Chondrocyte (in vitro differentiated cells): ENCODE results near the gene RNF181. TPM values are rescaled to one million over a fixed set of nuclear protein-coding genes. Genes with fewer than 3 reads are reported as not detected.
"Not testable (repeated sequence)": the region's sequence is repeated elsewhere in the genome, so short reads cannot be mapped to it uniquely, and the experiment has no call there.

Source experiments
- DNase-seq: peaks from one replicate; pipeline ENCODE4 v3.0.0; 2021; ENCODE audit warnings: mixed read lengths, low spot score
- H3K27ac Mint-ChIP-seq: one replicate; pipeline ENCODE4 v1.8.0; 2021; ENCODE audit warnings: mild to moderate bottlenecking, moderate library complexity, mixed read lengths; ENCODE audit not compliant: unreplicated experiment
- H3K27me3 Mint-ChIP-seq: 2 replicates; pipeline ENCODE4 v1.8.0; 2021; ENCODE audit warnings: low read depth, mixed read lengths
- H3K36me3 Mint-ChIP-seq: 2 replicates; pipeline ENCODE4 v1.8.0; 2021; ENCODE audit warnings: low read depth, mixed read lengths
- H3K4me1 Mint-ChIP-seq: 2 replicates; pipeline ENCODE4 v1.8.0; 2021; ENCODE audit warnings: low read depth, mild to moderate bottlenecking, mixed read lengths
- H3K4me3 Mint-ChIP-seq: one replicate; pipeline ENCODE4 v1.8.0; 2021; ENCODE audit warnings: mild to moderate bottlenecking, moderate library complexity, mixed read lengths; ENCODE audit not compliant: unreplicated experiment
- H3K9me3 Mint-ChIP-seq: 2 replicates; pipeline ENCODE4 v1.8.0; 2021; ENCODE audit warnings: low read depth, mixed read lengths
- CTCF ChIP-seq: fragments of 200-600 bp; sonication (generic); IDR thresholded peaks from 2 replicates; pipeline ENCODE4 v1.5.0; 2021; ENCODE audit warnings: antibody characterized with exemption, mild to moderate bottlenecking, moderate library complexity
- total RNA-seq: library from RNA; stranded (reverse); gene quantifications from 3 replicates; pipeline ENCODE4 v1.2.1, GENCODE V29; 2021

The RNF181 gene
- total RNA-seq, 1 donor from 2014 or later = 89.4 TPM

DNA sequence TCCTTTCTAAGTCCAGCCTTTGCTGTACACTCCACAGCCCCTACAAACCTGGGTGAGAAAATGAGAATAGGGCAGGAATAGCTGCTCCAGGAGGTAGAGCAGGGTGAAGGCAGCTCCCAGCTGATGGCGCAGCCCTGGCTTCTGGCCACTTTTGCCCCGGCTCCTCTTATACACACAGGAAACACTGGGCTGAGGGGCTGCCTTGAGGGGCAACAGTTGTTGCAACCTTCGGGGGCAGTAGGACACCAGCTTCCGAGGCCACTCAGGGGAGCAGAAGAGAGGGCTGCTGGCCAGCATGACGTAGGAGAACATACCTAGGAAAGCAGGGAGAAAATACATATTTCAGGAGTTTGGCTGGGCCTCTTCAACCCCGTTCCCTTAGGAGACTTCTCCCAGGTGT lies 42.4 kb upstream of the RNF181 start:
- no peaks in the 10 kb centered on the region for H3K9me3 Mint-ChIP-seq
- DNase-seq = no peak
- peaks cover 12% of the 10 kb centered on the region for H3K4me1 Mint-ChIP-seq
- H3K27me3 Mint-ChIP-seq = no peaks in the 10 kb centered on the region
- H3K4me3 Mint-ChIP-seq = no peak overlapping the region
- H3K27ac Mint-ChIP-seq = no peak overlapping the region
- peaks cover 7% of the 10 kb centered on the region for H3K36me3 Mint-ChIP-seq
- no peak for TF ChIP-seq CTCF

DNA sequence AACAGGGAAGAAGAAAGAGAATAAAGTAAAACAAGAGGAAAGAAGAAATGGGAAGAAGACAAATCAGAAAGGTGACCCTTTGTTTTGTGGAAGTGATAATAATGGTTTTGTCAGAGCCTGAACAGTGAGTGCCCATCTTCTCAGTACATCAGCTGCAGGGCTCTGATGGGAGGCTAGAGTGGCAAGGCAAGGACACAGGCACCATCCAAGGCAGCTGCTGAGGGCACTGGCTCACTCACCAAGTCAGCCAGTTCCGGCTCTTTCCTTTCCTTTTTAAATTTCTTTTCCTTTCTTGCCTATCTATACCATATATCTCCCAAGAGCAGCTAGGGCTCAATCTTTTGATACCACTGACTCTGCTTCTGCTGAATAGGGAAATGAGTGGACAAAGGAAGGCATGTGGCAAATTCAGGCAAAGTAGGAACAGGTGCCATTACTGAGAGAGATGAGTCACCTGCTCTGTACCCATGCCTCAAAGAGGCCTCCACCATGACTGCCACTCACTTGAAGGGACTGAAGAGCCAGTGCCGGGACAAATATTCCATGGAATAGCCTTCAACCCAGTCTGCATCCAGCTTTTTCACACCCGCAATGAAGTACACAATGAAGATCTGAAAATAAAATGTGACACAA lies 40.4 kb upstream of the RNF181 start:
- DNase-seq = no peak
- TF ChIP-seq CTCF = no peak
- no peaks in the 10 kb centered on the region for H3K9me3 Mint-ChIP-seq
- H3K27ac Mint-ChIP-seq = no peak overlapping the region
- no peak overlapping the region for H3K4me3 Mint-ChIP-seq
- H3K36me3 Mint-ChIP-seq = peaks cover 8% of the 10 kb centered on the region
- no peaks in the 10 kb centered on the region for H3K27me3 Mint-ChIP-seq
- H3K4me1 Mint-ChIP-seq = peaks cover 14% of the 10 kb centered on the region

DNA sequence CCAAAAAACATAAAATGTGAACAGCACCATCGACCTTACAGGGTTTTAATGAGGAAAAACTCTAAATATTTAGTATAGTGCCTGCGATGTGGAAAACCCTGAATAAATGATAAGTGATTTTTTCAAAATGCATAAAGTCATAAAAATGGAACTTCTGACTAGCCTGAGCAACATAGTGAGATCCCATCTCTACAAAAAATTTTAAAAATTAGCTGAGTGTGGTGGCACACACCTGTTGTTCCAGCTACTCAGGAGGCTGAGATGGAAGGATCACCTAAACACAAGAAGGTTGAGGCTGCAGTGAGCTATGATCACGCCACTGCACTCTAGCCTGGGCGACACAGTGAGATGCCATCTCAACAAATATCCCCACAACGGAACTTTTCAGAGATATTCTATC lies 38.4 kb upstream of the RNF181 start:
- H3K4me3 Mint-ChIP-seq = no peak overlapping the region
- no peaks in the 10 kb centered on the region for H3K9me3 Mint-ChIP-seq
- H3K27me3 Mint-ChIP-seq = no peaks in the 10 kb centered on the region
- H3K4me1 Mint-ChIP-seq = peaks cover 26% of the 10 kb centered on the region
- H3K36me3 Mint-ChIP-seq = peaks cover 5% of the 10 kb centered on the region
- H3K27ac Mint-ChIP-seq = no peak overlapping the region
- no peak for DNase-seq
- no peak for TF ChIP-seq CTCF

- DNase-seq = no peak
- H3K27ac Mint-ChIP-seq = no peak overlapping the region
- H3K4me1 Mint-ChIP-seq = peaks cover 26% of the 10 kb centered on the region
- H3K27me3 Mint-ChIP-seq = no peaks in the 10 kb centered on the region
- H3K36me3 Mint-ChIP-seq = peaks cover 5% of the 10 kb centered on the region
- no peaks in the 10 kb centered on the region for H3K9me3 Mint-ChIP-seq
- no peak overlapping the region for H3K4me3 Mint-ChIP-seq
- TF ChIP-seq CTCF = no peak
Observed at GRCh38 chr2:85558160-85558559, 37.4 kb upstream of the RNF181 start.

- Mint-ChIP-seq H3K27ac (peak overlapping the region; percentile 95), H3K4me1 (peaks cover 26% of the 10 kb centered on the region)
Observed at GRCh38 chr2:85560403-85560726, 35.2 kb upstream of the RNF181 start.

DNA sequence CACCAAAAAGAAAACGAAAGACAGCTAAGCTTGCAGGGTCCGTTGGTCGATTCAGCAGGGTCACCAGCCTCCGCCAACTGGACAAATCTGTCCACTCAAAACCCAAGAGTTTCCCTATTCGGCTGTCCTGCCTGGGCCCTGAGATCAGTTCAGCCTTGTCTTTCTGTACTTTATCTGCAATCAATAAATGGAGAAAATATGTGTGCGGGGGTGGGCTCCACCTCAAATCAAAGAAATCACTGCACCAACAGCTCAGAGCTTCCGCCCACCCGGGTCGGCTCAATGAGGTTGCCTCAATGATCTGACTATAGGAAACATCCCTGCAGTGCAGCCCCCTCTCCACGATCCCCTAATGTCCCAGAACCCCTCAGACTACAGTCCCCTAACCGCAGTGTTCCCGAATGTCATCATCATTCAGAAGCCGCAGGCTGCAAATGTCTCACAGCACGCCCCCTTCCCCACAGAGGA lies 34.7 kb upstream of the RNF181 start:
- H3K4me3 Mint-ChIP-seq = peak overlapping the region; percentile 92

More at GRCh38 chr2:85560403-85560726, 35.2 kb upstream of the RNF181 start:
- peak overlapping the region; percentile 92 for H3K4me3 Mint-ChIP-seq
- H3K27me3 Mint-ChIP-seq, DNase-seq, H3K9me3 Mint-ChIP-seq, H3K36me3 Mint-ChIP-seq: not testable (repeated sequence)

More for the DNA sequence above, 34.7 kb upstream of the RNF181 start:
- no peak for DNase-seq
- Mint-ChIP-seq H3K27me3 (no peaks in the 10 kb centered on the region), H3K36me3 (peaks cover 1% of the 10 kb centered on the region), H3K27ac (peak overlapping the region; percentile 95), H3K9me3 (no peaks in the 10 kb centered on the region), H3K4me1 (peaks cover 26% of the 10 kb centered on the region)
- no peak for TF ChIP-seq CTCF
